HCT116 (cell line): ENCODE data around the gene NBDY. TPM values are rescaled to one million over a fixed set of nuclear protein-coding genes. Genes with fewer than 3 reads are reported as not detected.

Experiments used
- ATAC-seq: fragments of 200-7000 bp; cut with Tn5 transposase; 2 replicates; pipeline ENCODE4 v1.9.1; 2020; ENCODE audit warnings: mild to moderate bottlenecking, moderate library complexity
- BruUV-seq: library from RNA; stranded (reverse); fragments of 400-500 nt; replicated peaks from 2 replicates; lab custom pipeline; 2021; lab: Mats Ljungman, UMichigan
- CTCF ChIA-PET: fragments of 300-600 bp; sonication (Branson Sonifier 250); formaldehyde crosslinking; loops from one replicate; lab custom pipeline; 2021; ENCODE audit warnings: antibody characterized with exemption; lab: Charles Lee
- POLR2A ChIA-PET: fragments of 300-600, 350-600 bp; sonication (Branson Sonifier 250); formaldehyde crosslinking; loops from one replicate; lab custom pipeline; 2021; ENCODE audit warnings: antibody characterized with exemption; lab: Charles Lee
- RAD21 ChIA-PET, 2 experiments: fragments of 300-600 bp; sonication (Branson Sonifier 250); formaldehyde crosslinking; loops; one replicate each; lab custom pipeline; 2023; ENCODE audit warnings: low total read pairs in 2 of 2; ENCODE audit not compliant: uncharacterized antibody in 2 of 2, unreplicated experiment in 2 of 2, low non-redundant PET in 1 of 2; lab: Charles Lee
- DNase-seq: peaks from one replicate; pipeline ENCODE4 v3.0.0-alpha.2; 2010; ENCODE audit warnings: low read depth, low spot score
- H2AFZ ChIP-seq: fragments of 200-600 bp; shearing (Covaris generic), sonication (generic); 2 replicates; pipeline ENCODE4 v1.6.1; 2017; ENCODE audit warnings: low read depth, mixed run types, mixed read lengths, antibody characterized with exemption, low read length; ENCODE audit not compliant: poor library complexity, severe bottlenecking
- H3K27ac ChIP-seq: 2 replicates; pipeline ENCODE4 v1.5.1; 2012; ENCODE audit warnings: low read depth, low read length
- H3K27me3 ChIP-seq: fragments of 200-600 bp; sonication (generic); 2 replicates; pipeline ENCODE4 v1.6.1; 2016; ENCODE audit warnings: mixed run types, low read length, mixed read lengths; ENCODE audit not compliant: insufficient read depth
- H3K36me3 ChIP-seq, 2 experiments: fragments of 200-500 bp in 1 of 2; fragments of 200-600 bp in 1 of 2; sonication (Bioruptor generic) in 1 of 2; sonication (generic) in 1 of 2; 2 replicates each; pipeline versions ENCODE4 v1.5.1 to v1.6.1; 2014 to 2016; ENCODE audit warnings: low read length in 2 of 2, inconsistent platforms in 1 of 2, mixed read lengths in 1 of 2, mixed run types in 1 of 2; ENCODE audit not compliant: insufficient read depth in 2 of 2, control insufficient read depth in 1 of 2
- H3K4me1 ChIP-seq, 2 experiments: fragments of 200-600 bp in 1 of 2; sonication (generic) in 1 of 2; 2 replicates each; pipeline versions ENCODE4 v1.5.1 to v1.6.1; 2012 to 2017; ENCODE audit warnings: low read length in 2 of 2, inconsistent platforms in 1 of 2, mild to moderate bottlenecking in 1 of 2, mixed read lengths in 1 of 2, mixed run types in 1 of 2, moderate library complexity in 1 of 2; ENCODE audit not compliant: insufficient read depth in 2 of 2, control insufficient read depth in 1 of 2
- H3K4me2 ChIP-seq: fragments of 200-600 bp; sonication (generic); 2 replicates; pipeline ENCODE4 v1.6.1; 2017; ENCODE audit warnings: mixed run types, low read length, mixed read lengths
- H3K4me3 ChIP-seq, 2 experiments: fragments of 200-600 bp in 1 of 2; sonication (generic) in 1 of 2; replicated peaks in 1 of 2; 2 replicates each; pipeline ENCODE4 v1.5.1; 2011 to 2016; ENCODE audit warnings: low read length in 2 of 2, control low read depth in 1 of 2, low read depth in 1 of 2, mild to moderate bottlenecking in 1 of 2, mixed read lengths in 1 of 2, mixed run types in 1 of 2
- H3K79me2 ChIP-seq: fragments of 200-600 bp; sonication (generic); 2 replicates; pipeline ENCODE4 v1.6.1; 2017; ENCODE audit warnings: mild to moderate bottlenecking, mixed run types, low read length, moderate library complexity, mixed read lengths; ENCODE audit not compliant: insufficient read depth
- H3K9ac ChIP-seq: fragments of 200-600 bp; sonication (generic); 2 replicates; pipeline ENCODE4 v1.6.1; 2016; ENCODE audit warnings: low read length, mixed read lengths
- H3K9me2 ChIP-seq: fragments of 200-600 bp; sonication (generic), shearing (Covaris generic); 2 replicates; pipeline ENCODE4 v1.6.1; 2017; ENCODE audit warnings: mixed run types, mild to moderate bottlenecking, moderate library complexity; ENCODE audit not compliant: insufficient read depth
- H3K9me3 ChIP-seq, 2 experiments: fragments of 200-500 bp in 1 of 2; fragments of 200-600 bp in 1 of 2; sonication (Bioruptor generic) in 1 of 2; sonication (generic) in 1 of 2; 2 replicates each; pipeline ENCODE4 v1.6.1; 2014 to 2017; ENCODE audit warnings: low read length in 2 of 2, mixed read lengths in 2 of 2, inconsistent platforms in 1 of 2, low read depth in 1 of 2, mild to moderate bottlenecking in 1 of 2, mixed run types in 1 of 2, moderate library complexity in 1 of 2; ENCODE audit not compliant: control insufficient read depth in 1 of 2, insufficient read depth in 1 of 2
- H4K20me1 ChIP-seq: fragments of 200-600 bp; sonication (generic), shearing (Covaris generic); 2 replicates; pipeline ENCODE4 v1.6.1; 2017; ENCODE audit warnings: mixed run types, mild to moderate bottlenecking, moderate library complexity; ENCODE audit not compliant: insufficient read depth
- EGR1 ChIP-seq: IDR thresholded peaks from 2 replicates; pipeline ENCODE4 v1.6.1; 2012; ENCODE audit warnings: low read depth
- ELF1 ChIP-seq: IDR thresholded peaks from 2 replicates; pipeline ENCODE4 v1.6.1; 2012; ENCODE audit warnings: low read depth, borderline replicate concordance
- JUND ChIP-seq: IDR thresholded peaks from 2 replicates; pipeline ENCODE4 v1.6.1; 2012
- RAD21 ChIP-seq: IDR thresholded peaks from 2 replicates; pipeline ENCODE4 v1.6.1; 2012; ENCODE audit warnings: low read depth, mild to moderate bottlenecking
- SP1 ChIP-seq: IDR thresholded peaks from 2 replicates; pipeline ENCODE4 v1.6.1; 2012; ENCODE audit warnings: low read depth
- intact Hi-C: fragments of 100-400 bp; cut with micrococcal nuclease; formaldehyde crosslinking; loops from 2 replicates; pipeline ENCODE4 v1.10.0; 2022
- total RNA-seq: library from RNA; stranded (reverse); gene quantifications from one replicate; pipeline ENCODE4 v1.2.1, GENCODE V29; 2021; ENCODE audit not compliant: unreplicated experiment
- TF ChIP-seq, protein P1 (sequence below), 3 experiments: fragments of 200-600 bp in 1 of 3; sonication (generic) in 1 of 3; IDR thresholded peaks in 2 of 3; conservative IDR thresholded peaks in 1 of 3; 2 replicates each; pipeline ENCODE4 v1.5.1; 2012 to 2017; ENCODE audit warnings: low read depth in 2 of 3, low read length in 2 of 3, antibody characterized with exemption in 1 of 3, borderline replicate concordance in 1 of 3, control low read depth in 1 of 3, mild to moderate bottlenecking in 1 of 3, mixed read lengths in 1 of 3, mixed run types in 1 of 3, moderate library complexity in 1 of 3; ENCODE audit not compliant: insufficient read depth in 1 of 3

Gene NBDY
- total RNA-seq, 1 experiment from 2014 or later = 65.6 TPM

DNA sequence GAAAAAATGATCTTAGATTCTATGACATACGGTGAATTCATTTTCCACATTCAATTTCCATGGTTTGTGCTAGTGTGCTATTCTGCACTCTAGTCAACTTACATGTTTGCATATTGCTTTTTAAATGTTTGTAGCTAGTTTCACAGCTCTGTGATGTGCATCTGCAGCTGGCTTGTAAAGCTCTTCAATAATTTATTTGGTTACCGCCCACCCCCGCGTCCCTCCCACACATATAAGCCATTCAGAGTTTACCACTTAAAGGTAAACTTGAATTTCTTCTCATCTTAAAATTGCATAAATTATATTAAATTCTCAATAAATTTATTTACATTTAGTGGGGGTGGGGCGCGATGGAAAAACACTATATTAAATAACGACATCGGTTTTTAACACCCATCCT lies 291 bp upstream of the NBDY start:
- H3K9ac ChIP-seq = peak overlapping the region; percentile 69; the same call in 1 of the 2 replicates
- no peak overlapping the region; the same call in 1 of the 2 replicates for H3K27ac ChIP-seq
- peak; percentile 67 for ATAC-seq
- no peak for DNase-seq
- POLR2A ChIA-PET = no interaction called here
- peaks cover 34% of the 10 kb centered on the region for H3K79me2 ChIP-seq
- H4K20me1 ChIP-seq = no peaks in the 10 kb centered on the region
- peak overlapping the region; percentile 62 to 77 for H3K4me3 ChIP-seq
- H3K36me3 ChIP-seq = no peaks in the 10 kb centered on the region
- H3K9me2 ChIP-seq = no peaks in the 10 kb centered on the region
- RAD21 ChIA-PET = no interaction called here
- CTCF ChIA-PET = interaction anchor here (1.0 to 1.9 kb wide), 2 partner anchors 250 to 447 kb away, joined by 4 to 14 read pairs; no protein-coding TSS in a partner anchor
- no TSS peak for BruUV-seq
- peaks cover 0 to 8% of the 10 kb centered on the region in 2 experiments; a peak in 2 of 4 replicates for H3K4me1 ChIP-seq
- H3K27me3 ChIP-seq = no peaks in the 10 kb centered on the region
- no peak for TF ChIP-seq JUND
- no peak for TF ChIP-seq ELF1
- peak; percentile 44; the same call in 1 of the 2 replicates for TF ChIP-seq EGR1
- peak overlapping the region; percentile 72 for H3K4me2 ChIP-seq
- intact Hi-C loops = loop anchor here (5.0 kb wide), 2 partner anchors 166 to 266 kb away; partner anchors contain the start of gene UBQLN2
- no peaks in the 10 kb centered on the region for H3K9me3 ChIP-seq
- H2AFZ ChIP-seq = peak overlapping the region; percentile 59

GRCh38 chrX:56733459-56734046 lies 4.5 kb downstream of the NBDY start:
- Histone ChIP-seq H4K20me1 (no peaks in the 10 kb centered on the region), H3K9me3 (no peaks in the 10 kb centered on the region), H3K36me3 (0 out of 4 replicates have a peak, but pooled peaks cover 0 to 3% of the 10 kb centered on the region in 2 experiments), H3K27me3 (no peaks in the 10 kb centered on the region), H3K4me2 (no peak overlapping the region), H3K9ac (no peak overlapping the region), H3K9me2 (no peaks in the 10 kb centered on the region), H3K4me3 (no peak overlapping the region), H2AFZ (no peak overlapping the region), H3K79me2 (peaks cover 56% of the 10 kb centered on the region), H3K4me1 (peaks cover 0 to 8% of the 10 kb centered on the region in 2 experiments; a peak in 2 of 4 replicates), H3K27ac (no peak overlapping the region)
- DNase-seq (no peak), ATAC-seq (0 out of 2 replicates have a peak, but pooled peaks have one; percentile 28)
- intact Hi-C loops = no loop called here
- no TSS peak for BruUV-seq
- CTCF ChIA-PET = interaction anchor here (3.2 kb wide), 1 partner anchor 452 kb away, joined by 7 read pairs; no protein-coding TSS in a partner anchor
- POLR2A ChIA-PET = no interaction called here
- RAD21 ChIA-PET = no interaction called here
- peak; percentile 46 for TF ChIP-seq RAD21
- TF ChIP-seq, protein P1, sequence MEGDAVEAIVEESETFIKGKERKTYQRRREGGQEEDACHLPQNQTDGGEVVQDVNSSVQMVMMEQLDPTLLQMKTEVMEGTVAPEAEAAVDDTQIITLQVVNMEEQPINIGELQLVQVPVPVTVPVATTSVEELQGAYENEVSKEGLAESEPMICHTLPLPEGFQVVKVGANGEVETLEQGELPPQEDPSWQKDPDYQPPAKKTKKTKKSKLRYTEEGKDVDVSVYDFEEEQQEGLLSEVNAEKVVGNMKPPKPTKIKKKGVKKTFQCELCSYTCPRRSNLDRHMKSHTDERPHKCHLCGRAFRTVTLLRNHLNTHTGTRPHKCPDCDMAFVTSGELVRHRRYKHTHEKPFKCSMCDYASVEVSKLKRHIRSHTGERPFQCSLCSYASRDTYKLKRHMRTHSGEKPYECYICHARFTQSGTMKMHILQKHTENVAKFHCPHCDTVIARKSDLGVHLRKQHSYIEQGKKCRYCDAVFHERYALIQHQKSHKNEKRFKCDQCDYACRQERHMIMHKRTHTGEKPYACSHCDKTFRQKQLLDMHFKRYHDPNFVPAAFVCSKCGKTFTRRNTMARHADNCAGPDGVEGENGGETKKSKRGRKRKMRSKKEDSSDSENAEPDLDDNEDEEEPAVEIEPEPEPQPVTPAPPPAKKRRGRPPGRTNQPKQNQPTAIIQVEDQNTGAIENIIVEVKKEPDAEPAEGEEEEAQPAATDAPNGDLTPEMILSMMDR (IDR thresholded peaks at IDR 0.05 in 2 of 3, conservative IDR thresholded peaks at IDR 0.05 in 1 of 3; ENCODE audit: borderline replicate concordance in 1 of 3, insufficient read depth in 1 of 3, low read depth in 2 of 3, low read length in 2 of 3) = peak; percentile 14 to 52 (median 46); a peak in 4 of 6 replicates
- no peak for TF ChIP-seq SP1
